HCT116 (cell line): ENCODE results near the gene FAM180A.

Source experiments
- CEBPB ChIP-seq: IDR thresholded peaks from 2 replicates; pipeline ENCODE4 v1.6.1; 2012; ENCODE audit warnings: low read depth
- CTCF ChIP-seq, 3 experiments: fragments of 200-600 bp in 1 of 3; sonication (generic) in 1 of 3; IDR thresholded peaks in 2 of 3; conservative IDR thresholded peaks in 1 of 3; 2 replicates each; pipeline ENCODE4 v1.5.1; 2012 to 2017; ENCODE audit warnings: low read depth in 2 of 3, low read length in 2 of 3, antibody characterized with exemption in 1 of 3, borderline replicate concordance in 1 of 3, control low read depth in 1 of 3, mild to moderate bottlenecking in 1 of 3, mixed read lengths in 1 of 3, mixed run types in 1 of 3, moderate library complexity in 1 of 3; ENCODE audit not compliant: insufficient read depth in 1 of 3
- EGR1 ChIP-seq: IDR thresholded peaks from 2 replicates; pipeline ENCODE4 v1.6.1; 2012; ENCODE audit warnings: low read depth
- EZH2 ChIP-seq: fragments of 200-600 bp; sonication (generic); IDR thresholded peaks from 2 replicates; pipeline ENCODE4 v1.6.1; 2017; ENCODE audit warnings: antibody characterized with exemption, mixed run types
- EZH2phosphoT487 ChIP-seq: fragments of 200-600 bp; IDR thresholded peaks from 2 replicates; pipeline ENCODE4 v1.6.1; 2018; ENCODE audit warnings: antibody characterized with exemption, borderline replicate concordance
- MAX ChIP-seq: IDR thresholded peaks from 2 replicates; pipeline ENCODE4 v1.6.1; 2012
- POLR2A ChIP-seq: IDR thresholded peaks from 2 replicates; pipeline ENCODE4 v1.7.0; 2011; ENCODE audit warnings: borderline replicate concordance; ENCODE audit not compliant: insufficient read depth, insufficient read length; ENCODE audit errors: extremely low read depth
- POLR2AphosphoS5 ChIP-seq: IDR thresholded peaks from 2 replicates; pipeline ENCODE4 v1.6.1; 2011; ENCODE audit warnings: mild to moderate bottlenecking, low read depth, low read length, moderate library complexity
- RAD21 ChIP-seq: IDR thresholded peaks from 2 replicates; pipeline ENCODE4 v1.6.1; 2012; ENCODE audit warnings: low read depth, mild to moderate bottlenecking
- SIN3A ChIP-seq: IDR thresholded peaks from 2 replicates; pipeline ENCODE4 v1.6.1; 2012; ENCODE audit warnings: low read depth
- SP1 ChIP-seq: IDR thresholded peaks from 2 replicates; pipeline ENCODE4 v1.6.1; 2012; ENCODE audit warnings: low read depth
- SRF ChIP-seq: IDR thresholded peaks from 2 replicates; pipeline ENCODE4 v1.6.1; 2012; ENCODE audit warnings: low read depth
- TCF7L2 ChIP-seq: IDR thresholded peaks from 2 replicates; pipeline ENCODE4 v1.7.0; 2011; ENCODE audit warnings: borderline replicate concordance, inconsistent platforms; ENCODE audit not compliant: insufficient read depth, insufficient read length; ENCODE audit errors: extremely low read depth
- YY1 ChIP-seq: IDR thresholded peaks from 2 replicates; pipeline ENCODE4 v1.6.1; 2011; ENCODE audit warnings: low read length, low read depth, moderate library complexity, mild to moderate bottlenecking; ENCODE audit not compliant: insufficient replicate concordance; ENCODE audit errors: extremely low read depth

DNA sequence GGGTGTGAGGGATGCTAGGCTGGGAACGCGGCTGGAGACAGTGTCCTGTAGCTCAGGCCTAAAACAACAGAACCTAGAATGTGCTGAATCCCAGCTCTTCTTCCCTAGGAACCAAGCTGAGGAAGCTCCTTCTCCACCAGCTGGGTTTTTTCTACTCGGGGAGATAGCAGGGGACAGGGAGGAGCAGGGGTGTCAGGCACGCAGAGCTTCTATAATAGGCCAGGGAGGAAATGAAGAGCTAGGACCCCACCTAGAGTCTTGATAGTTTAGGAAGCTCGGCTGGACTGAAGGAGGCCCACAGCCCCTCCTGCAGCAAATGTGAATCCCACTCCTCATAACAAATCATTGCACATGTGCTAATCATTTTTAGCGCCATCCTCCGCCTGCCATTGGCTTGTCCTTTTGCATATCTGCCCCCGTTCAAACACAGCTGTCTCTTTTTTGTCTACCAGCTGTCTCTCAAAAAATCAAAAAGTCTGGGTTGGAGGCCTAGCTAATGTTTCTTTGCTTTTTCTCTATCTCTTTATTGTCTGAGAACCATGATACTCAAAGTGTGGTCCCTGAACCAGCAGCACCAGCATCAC is 24.1 kb upstream of the FAM180A start:
- TF ChIP-seq CTCF (IDR thresholded peaks at IDR 0.05 in 2 of 3, conservative IDR thresholded peaks at IDR 0.05 in 1 of 3; ENCODE audit: borderline replicate concordance in 1 of 3, insufficient read depth in 1 of 3, low read depth in 2 of 3, low read length in 2 of 3): no peak
- no peak for TF ChIP-seq POLR2AphosphoS5
- no peak for TF ChIP-seq EZH2
- no peak for TF ChIP-seq EGR1
- no peak for TF ChIP-seq TCF7L2
- TF ChIP-seq RAD21: no peak; the same call in 1 of the 2 replicates
- TF ChIP-seq SP1: no peak
- no peak for TF ChIP-seq SRF
- no peak for TF ChIP-seq YY1
- TF ChIP-seq POLR2A: no peak
- TF ChIP-seq MAX: no peak
- TF ChIP-seq SIN3A: no peak
- no peak for TF ChIP-seq EZH2phosphoT487
- TF ChIP-seq CEBPB: no peak
